ENCODE results near the gene WIPF2.

GRCh38 chr17:40311575-40311974 is 92.5 kb downstream of the WIPF2 start:
- no peak for TF ChIP-seq EZH2 (IDR thresholded peaks at IDR 0.05; ENCODE audit: borderline replicate concordance, low read length)
- TF ChIP-seq CTCF (conservative IDR thresholded peaks at IDR 0.05 in 1 of 2, IDR thresholded peaks at IDR 0.05 in 1 of 2; ENCODE audit: extremely low read depth in 1 of 2, insufficient read depth in 1 of 2, low read depth in 1 of 2, low read length in 2 of 2) = peak in 1 of 2 donors; percentile 13

All from mammary epithelial cell (primary cell).